Endothelial cell of umbilical vein (primary cell): ENCODE measurements around the gene CERS5. TPM values are rescaled to one million over a fixed set of nuclear protein-coding genes. Genes with fewer than 3 reads are reported as not detected.

ENCODE experiments used
- BruUV-seq: library from RNA; stranded (reverse); fragments of 400-500 nt; replicated peaks from 2 replicates; lab custom pipeline; 2021; lab: Mats Ljungman, UMichigan
- CTCF ChIA-PET: fragments of 300-600, 350-600 bp; sonication (Branson Sonifier 250); formaldehyde crosslinking; loops from one replicate; lab custom pipeline; 2021; ENCODE audit warnings: antibody characterized with exemption, inconsistent platforms; lab: Charles Lee
- POLR2A ChIA-PET: fragments of 300-600, 350-600 bp; sonication (Branson Sonifier 250); formaldehyde crosslinking; loops from one replicate; lab custom pipeline; 2021; ENCODE audit warnings: antibody characterized with exemption, inconsistent platforms; lab: Charles Lee
- DNase-seq: peaks from one replicate; pipeline ENCODE4 v3.0.0-alpha.2; 2011; ENCODE audit warnings: low read depth, low spot score
- FAIRE-seq: peaks from 2 replicates; lab custom pipeline; 2011; peaks lifted over from hg19 to GRCh38; lab: Jason Lieb, UNC
- H2AFZ ChIP-seq: 2 replicates; pipeline ENCODE4 v1.6.0; 2012; ENCODE audit warnings: low read depth, low read length, control low read depth, inconsistent platforms
- H3K27ac ChIP-seq: 2 replicates; pipeline ENCODE4 v1.5.1; 2011; ENCODE audit warnings: low read depth, mild to moderate bottlenecking, control low read depth, low read length, moderate library complexity; ENCODE audit not compliant: insufficient read depth
- H3K27me3 ChIP-seq, 2 experiments: 2 replicates each; pipeline versions ENCODE4 v1.6.0 to v1.6.1; 2011; ENCODE audit warnings: low read length in 2 of 2, mixed read lengths in 1 of 2; ENCODE audit not compliant: control insufficient read depth in 2 of 2, insufficient read depth in 2 of 2
- H3K36me3 ChIP-seq, 2 experiments: 2 replicates in 1 of 2; 3 replicates in 1 of 2; pipeline ENCODE4 v1.5.1; 2011; ENCODE audit warnings: low read length in 2 of 2, mild to moderate bottlenecking in 1 of 2, moderate library complexity in 1 of 2; ENCODE audit not compliant: control insufficient read depth in 2 of 2, insufficient read depth in 2 of 2; ENCODE audit errors: extremely low read depth in 1 of 2
- H3K4me1 ChIP-seq: 3 replicates; pipeline ENCODE4 v1.5.1; 2011; ENCODE audit warnings: mild to moderate bottlenecking, low read length; ENCODE audit not compliant: control insufficient read depth, insufficient read depth; ENCODE audit errors: extremely low read depth
- H3K4me2 ChIP-seq: 2 replicates; pipeline ENCODE4 v1.6.1; 2011; ENCODE audit warnings: low read length, control low read depth, mixed read lengths; ENCODE audit not compliant: insufficient read depth
- H3K4me3 ChIP-seq, 3 experiments: fragments of 200-600 bp in 1 of 3; sonication (generic), shearing (Covaris generic) in 1 of 3; replicated peaks in 1 of 3; 2 replicates each; pipeline ENCODE4 v1.5.1; 2011 to 2016; ENCODE audit warnings: control low read depth in 3 of 3, low read length in 3 of 3, mild to moderate bottlenecking in 2 of 3, inconsistent platforms in 1 of 3, low read depth in 1 of 3, moderate library complexity in 1 of 3; ENCODE audit not compliant: insufficient read depth in 1 of 3
- H3K79me2 ChIP-seq: 2 replicates; pipeline ENCODE4 v1.6.0; 2012; ENCODE audit warnings: low read length, inconsistent platforms; ENCODE audit not compliant: control insufficient read depth, insufficient read depth
- H3K9ac ChIP-seq: replicated peaks from 2 replicates; pipeline ENCODE3; 2011; ENCODE audit warnings: low read length, control low read depth; ENCODE audit not compliant: insufficient read depth; ENCODE audit errors: extremely low read depth
- H3K9me1 ChIP-seq: replicated peaks from 3 replicates; pipeline ENCODE4 v1.6.0; 2011; ENCODE audit warnings: mild to moderate bottlenecking, low read length; ENCODE audit not compliant: control insufficient read depth, insufficient read depth; ENCODE audit errors: extremely low read depth
- H3K9me3 ChIP-seq: replicated peaks from 2 replicates; pipeline ENCODE4 v1.5.1; 2012; ENCODE audit warnings: low read length, inconsistent platforms; ENCODE audit not compliant: control insufficient read depth, insufficient read depth
- H4K20me1 ChIP-seq: replicated peaks from 2 replicates; pipeline ENCODE3; 2011; ENCODE audit warnings: mild to moderate bottlenecking, low read length; ENCODE audit not compliant: control insufficient read depth, insufficient read depth; ENCODE audit errors: extremely low read depth
- CTCF ChIP-seq, 2 donors: IDR thresholded peaks; 1 replicate in 1 of 2; 2 replicates in 1 of 2; pipeline ENCODE4 v1.5.1; 2011; ENCODE audit warnings: low read length in 2 of 2, mild to moderate bottlenecking in 2 of 2, moderate library complexity in 2 of 2, control low read depth in 1 of 2, inconsistent platforms in 1 of 2, low read depth in 1 of 2; ENCODE audit not compliant: insufficient read depth in 1 of 2; ENCODE audit errors: extremely low read depth in 1 of 2
- EZH2 ChIP-seq: IDR thresholded peaks from 2 replicates; pipeline ENCODE4 v1.6.1; 2012; ENCODE audit warnings: borderline replicate concordance, low read depth, mild to moderate bottlenecking, moderate library complexity, low read length, inconsistent platforms; ENCODE audit not compliant: severe bottlenecking
- FOS ChIP-seq: IDR thresholded peaks from 2 replicates; pipeline ENCODE4 v1.6.1; 2011; ENCODE audit warnings: mild to moderate bottlenecking, low read length, moderate library complexity, borderline replicate concordance; ENCODE audit not compliant: insufficient read depth
- GATA2 ChIP-seq: IDR thresholded peaks from 2 replicates; pipeline ENCODE4 v1.7.0; 2011; ENCODE audit warnings: low read depth, mild to moderate bottlenecking, moderate library complexity, mixed read lengths, low read length; ENCODE audit not compliant: insufficient read length, insufficient read depth
- JUN ChIP-seq: IDR thresholded peaks from 2 replicates; pipeline ENCODE4 v1.6.1; 2011; ENCODE audit warnings: borderline replicate concordance, low read depth; ENCODE audit not compliant: insufficient read length, insufficient read depth
- MAX ChIP-seq: IDR thresholded peaks from 2 replicates; pipeline ENCODE4 v1.6.1; 2011; ENCODE audit not compliant: insufficient read depth, insufficient read length
- MYC ChIP-seq: IDR thresholded peaks from one replicate; pipeline ENCODE4 v1.6.1; 2011; ENCODE audit warnings: mild to moderate bottlenecking, low read depth, low read length
- POLR2A ChIP-seq: IDR thresholded peaks from 2 replicates; pipeline ENCODE4 v1.6.1; 2012; ENCODE audit warnings: low read depth, mild to moderate bottlenecking, control low read depth, low read length
- POLR2AphosphoS5 ChIP-seq: IDR thresholded peaks from 2 replicates; pipeline ENCODE4 v1.6.1; 2012; ENCODE audit warnings: low read depth, mild to moderate bottlenecking, control low read depth, low read length, moderate library complexity; ENCODE audit not compliant: insufficient read depth
- dilution Hi-C: fragments of 300-500 bp; cut with MboI; formaldehyde crosslinking; loops from one replicate; pipeline ENCODE4 v1.15.0; 2019; ENCODE audit warnings: low sequenced_read_pairs; ENCODE audit not compliant: extremely low pct_ligation_motif_present
- intact Hi-C: fragments of 100-400 bp; cut with micrococcal nuclease; formaldehyde crosslinking; loops from one replicate; pipeline ENCODE4 v1.10.0; 2022
- polyA plus RNA-seq, 4 experiments: library from polyadenylated mRNA; depleted of rRNA in 3 of 4; stranded (reverse) in 3 of 4; unstranded in 1 of 4; fragments of >200 nt; gene quantifications; 2 replicates each; pipeline versions ENCODE4 v1.2.1 to v1.2.3, GENCODE V29; 2011 to 2012; ENCODE audit warnings: missing spikeins in 1 of 4
- total RNA-seq: library from RNA; stranded (reverse); gene quantifications from 2 replicates; pipeline ENCODE4 v1.2.3, GENCODE V29; 2021

The CERS5 gene
- total and polyA plus RNA-seq, 2 donors (not counting 3 experiments of a cell fraction or from before 2014, with no cell fraction given) = 60.4 to 108 TPM

DNA sequence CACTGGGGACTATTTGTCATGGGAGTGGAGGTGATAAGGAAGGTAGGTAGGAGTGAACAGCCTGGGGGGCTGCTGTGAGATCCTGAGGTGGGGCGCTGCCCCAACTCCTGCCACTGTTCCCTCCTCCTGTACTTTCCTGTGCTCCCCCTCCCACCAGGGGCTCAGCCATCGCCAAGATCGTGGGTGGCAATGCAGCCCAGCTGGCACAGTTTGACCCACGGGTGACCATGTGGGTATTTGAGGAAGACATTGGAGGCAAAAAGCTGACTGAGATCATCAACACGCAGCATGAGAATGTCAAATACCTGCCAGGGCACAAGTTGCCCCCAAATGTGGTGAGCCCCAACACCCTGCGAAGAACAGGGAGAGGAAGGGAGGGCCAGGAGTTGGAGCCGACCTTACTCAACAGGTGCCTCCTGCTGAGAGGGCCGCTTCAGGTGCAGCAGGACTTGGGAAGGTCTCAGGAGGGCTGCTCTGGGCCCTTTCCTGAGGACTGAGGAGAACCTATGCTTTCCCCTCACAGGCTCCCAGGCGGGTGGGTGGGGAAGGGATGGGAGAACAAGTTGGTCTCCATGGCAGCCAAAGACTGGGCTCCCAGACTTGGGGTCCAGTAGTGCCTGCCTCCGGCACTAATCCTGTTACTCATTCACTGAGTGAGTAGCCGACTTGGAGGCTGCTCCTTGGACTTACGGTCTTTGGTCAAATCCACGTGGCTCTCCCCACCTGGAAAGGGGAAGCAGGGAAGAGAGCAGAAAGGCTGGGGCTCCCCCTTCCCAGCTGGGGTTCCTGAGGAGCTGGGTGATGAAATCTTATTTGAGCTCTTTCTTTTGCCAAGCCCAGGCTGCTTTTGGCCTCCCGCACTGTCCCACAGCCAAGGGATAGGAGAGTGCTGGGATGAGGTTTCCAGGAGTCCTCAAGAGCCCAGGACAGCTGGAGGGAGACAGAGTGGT, 62.5 kb downstream of the CERS5 start:
- ChIA-PET CTCF (interaction anchor here (0.6 to 2.6 kb wide), 6 partner anchors 17 to 210 kb away, joined by 3 to 19 read pairs (median 6); no protein-coding TSS in a partner anchor), POLR2A (interaction anchor here (0.7 kb wide), 1 partner anchor 63 kb away, joined by 3 read pairs; the partner anchor contains the start of gene CERS5)
- H3K9ac ChIP-seq = no peak overlapping the region
- no peaks in the 10 kb centered on the region for H3K27me3 ChIP-seq
- no peaks in the 10 kb centered on the region for H4K20me1 ChIP-seq
- no peaks in the 10 kb centered on the region for H3K79me2 ChIP-seq
- no peak overlapping the region for H3K27ac ChIP-seq
- FAIRE-seq = no peak
- peaks cover 0 to 6% of the 10 kb centered on the region in 2 experiments for H3K36me3 ChIP-seq
- no peaks in the 10 kb centered on the region for H3K9me3 ChIP-seq
- no peak overlapping the region for H3K4me2 ChIP-seq
- H2AFZ ChIP-seq = no peak overlapping the region
- BruUV-seq = no TSS peak
- H3K4me1 ChIP-seq = no peaks in the 10 kb centered on the region
- no peaks in the 10 kb centered on the region for H3K9me1 ChIP-seq
- no peak for TF ChIP-seq GATA2
- no peak for TF ChIP-seq JUN
- TF ChIP-seq MAX = no peak
- TF ChIP-seq POLR2A = no peak
- TF ChIP-seq FOS = no peak
- TF ChIP-seq EZH2 = no peak
- no peak for TF ChIP-seq CTCF (IDR thresholded peaks at IDR 0.05; ENCODE audit: extremely low read depth in 1 of 2, insufficient read depth in 1 of 2, low read depth in 1 of 2, low read length in 2 of 2)
- no peak for TF ChIP-seq POLR2AphosphoS5
- TF ChIP-seq MYC = no peak
- dilution Hi-C loops (no loop called here), intact Hi-C loops (no loop called here)
- H3K4me3 ChIP-seq = no peak overlapping the region
- no peak for DNase-seq
